Osteoblast (primary cell): ENCODE measurements around the gene RABGAP1L. TPM values are rescaled to one million over a fixed set of nuclear protein-coding genes. Genes with fewer than 3 reads are reported as not detected.
"Not testable (repeated sequence)": the region's sequence is repeated elsewhere in the genome, so short reads cannot be mapped to it uniquely, and the experiment has no call there.

Experiments
- DNase-seq: peaks from one replicate; pipeline ENCODE4 v3.0.0; 2011; ENCODE audit warnings: low spot score, mixed read lengths; ENCODE audit not compliant: insufficient read length; ENCODE audit errors: missing footprints
- H2AFZ ChIP-seq: 2 replicates; pipeline ENCODE4 v1.6.0; 2011; ENCODE audit warnings: mild to moderate bottlenecking, low read length
- H3K27ac ChIP-seq: 2 replicates; pipeline ENCODE4 v1.5.1; 2011; ENCODE audit warnings: mild to moderate bottlenecking, low read depth, low read length, moderate library complexity
- H3K27me3 ChIP-seq: 2 replicates; pipeline ENCODE4 v1.6.0; 2012; ENCODE audit warnings: mild to moderate bottlenecking, control low read depth, inconsistent platforms, low read length, moderate library complexity; ENCODE audit not compliant: insufficient read depth
- H3K36me3 ChIP-seq: 2 replicates; pipeline ENCODE4 v1.5.1; 2011; ENCODE audit warnings: mild to moderate bottlenecking, low read length, control low read depth, moderate library complexity; ENCODE audit not compliant: insufficient read depth
- H3K4me1 ChIP-seq: 2 replicates; pipeline ENCODE4 v1.5.1; 2011; ENCODE audit warnings: mild to moderate bottlenecking, low read length, control low read depth, moderate library complexity; ENCODE audit not compliant: insufficient read depth
- H3K4me2 ChIP-seq: 2 replicates; pipeline ENCODE4 v1.6.0; 2011; ENCODE audit warnings: mild to moderate bottlenecking, low read length; ENCODE audit not compliant: insufficient read depth
- H3K4me3 ChIP-seq: fragments of 200-600 bp; sonication (generic); 3 replicates; pipeline ENCODE4 v1.5.1; 2012; ENCODE audit warnings: mild to moderate bottlenecking, low read length, inconsistent platforms; ENCODE audit not compliant: insufficient read depth
- H3K79me2 ChIP-seq: 2 replicates; pipeline ENCODE4 v1.6.0; 2012; ENCODE audit warnings: mild to moderate bottlenecking, low read length, control low read depth, inconsistent platforms; ENCODE audit not compliant: insufficient read depth
- H3K9me3 ChIP-seq: 2 replicates; pipeline ENCODE4 v1.5.1; 2011; ENCODE audit warnings: low read depth, low read length, control low read depth
- H4K20me1 ChIP-seq: 2 replicates; pipeline ENCODE4 v1.6.0; 2012; ENCODE audit warnings: mild to moderate bottlenecking, low read length, control low read depth; ENCODE audit not compliant: insufficient read depth
- CTCF ChIP-seq: IDR thresholded peaks from 2 replicates; pipeline ENCODE4 v1.5.1; 2011; ENCODE audit warnings: mild to moderate bottlenecking, low read depth, low read length, moderate library complexity; ENCODE audit errors: extremely low read depth
- total RNA-seq: library from RNA; depleted of rRNA; stranded (reverse); fragments of >200 nt; gene quantifications from 2 replicates; pipeline ENCODE4 v1.2.3, GENCODE V29; 2012

Gene RABGAP1L
- total RNA-seq, 1 donor, result 30.0 TPM

GRCh38 chr1:174480324-174480723 lies 321.0 kb downstream of the RABGAP1L start:
- TF ChIP-seq CTCF, result no peak
- H3K4me2 ChIP-seq, result no peak overlapping the region
- DNase-seq, result no peak

GRCh38 chr1:174491606-174492005 lies 332.3 kb downstream of the RABGAP1L start:
- no peak for TF ChIP-seq CTCF
- Histone ChIP-seq H3K4me2 (no peak overlapping the region), H3K27me3 (no peaks in the 10 kb centered on the region), H4K20me1 (no peaks in the 10 kb centered on the region), H3K79me2 (no peaks in the 10 kb centered on the region), H3K36me3 (no peaks in the 10 kb centered on the region), H3K9me3 (no peaks in the 10 kb centered on the region), H3K4me3 (no peak overlapping the region), H3K4me1 (no peaks in the 10 kb centered on the region), H2AFZ (no peak overlapping the region), H3K27ac (no peak overlapping the region)
- no peak for DNase-seq

More at GRCh38 chr1:174480324-174480723, 321.0 kb downstream of the RABGAP1L start:
- Histone ChIP-seq H3K9me3 (no peaks in the 10 kb centered on the region), H2AFZ (no peak overlapping the region), H3K4me3 (no peak overlapping the region), H3K27ac (no peak overlapping the region), H3K27me3 (no peaks in the 10 kb centered on the region), H3K36me3 (no peaks in the 10 kb centered on the region), H4K20me1 (no peaks in the 10 kb centered on the region), H3K79me2 (no peaks in the 10 kb centered on the region), H3K4me1 (no peaks in the 10 kb centered on the region)

GRCh38 chr1:174497478-174497877 lies 338.2 kb downstream of the RABGAP1L start:
- TF ChIP-seq CTCF, result no peak
- Histone ChIP-seq H3K79me2 (no peaks in the 10 kb centered on the region), H2AFZ (no peak overlapping the region), H3K4me3 (no peak overlapping the region), H3K4me2 (no peak overlapping the region), H3K36me3 (no peaks in the 10 kb centered on the region), H4K20me1 (no peaks in the 10 kb centered on the region), H3K27me3 (no peaks in the 10 kb centered on the region), H3K4me1 (no peaks in the 10 kb centered on the region), H3K9me3 (no peaks in the 10 kb centered on the region), H3K27ac (no peak overlapping the region)
- DNase-seq, result no peak

- DNase-seq, H3K4me2 ChIP-seq, H2AFZ ChIP-seq, H3K9me3 ChIP-seq, H4K20me1 ChIP-seq, H3K27ac ChIP-seq, H3K4me1 ChIP-seq, H3K4me3 ChIP-seq, H3K27me3 ChIP-seq, H3K79me2 ChIP-seq, H3K36me3 ChIP-seq: not testable (repeated sequence)
Observed at GRCh38 chr1:174516755-174517154, 357.4 kb downstream of the RABGAP1L start.

- H3K27me3 ChIP-seq, result no peaks in the 10 kb centered on the region
- no peaks in the 10 kb centered on the region for H3K79me2 ChIP-seq
- no peak overlapping the region for H3K4me2 ChIP-seq
- TF ChIP-seq CTCF, result no peak
- H3K4me3 ChIP-seq, result no peak overlapping the region
- no peaks in the 10 kb centered on the region for H4K20me1 ChIP-seq
- no peaks in the 10 kb centered on the region for H3K4me1 ChIP-seq
- H2AFZ ChIP-seq, result no peak overlapping the region
- no peaks in the 10 kb centered on the region for H3K36me3 ChIP-seq
- no peak overlapping the region for H3K27ac ChIP-seq
- peak; percentile 42 for DNase-seq
- no peaks in the 10 kb centered on the region for H3K9me3 ChIP-seq
Observed at GRCh38 chr1:174519844-174520243, 360.5 kb downstream of the RABGAP1L start.
